Measurements from ENCODE around the gene PRKN. TPM values are rescaled to one million over a fixed set of nuclear protein-coding genes. Genes with fewer than 3 reads are reported as not detected.
"Not testable (repeated sequence)": the region's sequence is repeated elsewhere in the genome, so short reads cannot be mapped to it uniquely, and the experiment has no call there.

The PRKN gene
- total RNA-seq, 1 experiment from 2014 or later = not detected

DNA sequence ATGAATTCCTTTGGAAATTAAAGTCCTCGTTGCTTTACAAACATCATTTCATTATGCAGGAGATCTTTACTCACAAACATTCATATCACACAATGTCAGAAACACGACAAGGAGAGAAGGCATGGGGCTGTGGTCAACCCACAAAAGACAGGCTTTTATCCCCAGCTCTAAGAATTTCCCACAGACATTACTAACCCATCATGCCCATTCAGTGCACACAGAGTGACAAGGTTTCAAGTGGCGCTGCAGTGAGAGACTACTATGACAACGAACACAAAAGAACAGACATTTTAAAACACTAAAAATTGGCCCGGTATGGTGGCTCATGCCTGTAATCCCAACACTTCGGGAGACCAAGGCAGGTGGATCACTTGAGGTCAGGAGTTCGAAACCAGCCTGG is 873.9 kb downstream of the PRKN start:
- Histone ChIP-seq H3K4me1 (replicated peaks; ENCODE audit: insufficient read depth) (no peaks in the 10 kb centered on the region), H3K4me3 (no peak overlapping the region), H3K27me3 (ENCODE audit: insufficient read depth, low read depth) (peaks cover 7% of the 10 kb centered on the region), H4K20me1 (ENCODE audit: insufficient read depth) (no peaks in the 10 kb centered on the region), H3K9me3 (ENCODE audit: insufficient read depth, low read depth) (no peaks in the 10 kb centered on the region), H3F3A (ENCODE audit: insufficient read depth, low read depth) (no peaks in the 10 kb centered on the region), H2AFZ (no peak overlapping the region), H3K79me2 (ENCODE audit: low read depth) (no peaks in the 10 kb centered on the region), H3K9me2 (ENCODE audit: insufficient read depth) (no peaks in the 10 kb centered on the region), H3K4me2 (no peak overlapping the region), H3K36me3 (ENCODE audit: low read depth) (no peaks in the 10 kb centered on the region), H3K27ac (no peak overlapping the region)
- CTCF ChIA-PET = no interaction called here
- no TSS peak for BruUV-seq (replicated peaks)
- intact Hi-C loops (cut with micrococcal nuclease; ENCODE audit: unreplicated experiment) = no loop called here
- DNase-seq = no peak
- POLR2A ChIA-PET (ENCODE audit: unreplicated experiment) = no interaction called here
- TF ChIP-seq EZH2 (IDR thresholded peaks at IDR 0.05; ENCODE audit: low read depth) = no peak
- TF ChIP-seq, protein P1, sequence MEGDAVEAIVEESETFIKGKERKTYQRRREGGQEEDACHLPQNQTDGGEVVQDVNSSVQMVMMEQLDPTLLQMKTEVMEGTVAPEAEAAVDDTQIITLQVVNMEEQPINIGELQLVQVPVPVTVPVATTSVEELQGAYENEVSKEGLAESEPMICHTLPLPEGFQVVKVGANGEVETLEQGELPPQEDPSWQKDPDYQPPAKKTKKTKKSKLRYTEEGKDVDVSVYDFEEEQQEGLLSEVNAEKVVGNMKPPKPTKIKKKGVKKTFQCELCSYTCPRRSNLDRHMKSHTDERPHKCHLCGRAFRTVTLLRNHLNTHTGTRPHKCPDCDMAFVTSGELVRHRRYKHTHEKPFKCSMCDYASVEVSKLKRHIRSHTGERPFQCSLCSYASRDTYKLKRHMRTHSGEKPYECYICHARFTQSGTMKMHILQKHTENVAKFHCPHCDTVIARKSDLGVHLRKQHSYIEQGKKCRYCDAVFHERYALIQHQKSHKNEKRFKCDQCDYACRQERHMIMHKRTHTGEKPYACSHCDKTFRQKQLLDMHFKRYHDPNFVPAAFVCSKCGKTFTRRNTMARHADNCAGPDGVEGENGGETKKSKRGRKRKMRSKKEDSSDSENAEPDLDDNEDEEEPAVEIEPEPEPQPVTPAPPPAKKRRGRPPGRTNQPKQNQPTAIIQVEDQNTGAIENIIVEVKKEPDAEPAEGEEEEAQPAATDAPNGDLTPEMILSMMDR (conservative IDR thresholded peaks at IDR 0.05) = no peak

DNA sequence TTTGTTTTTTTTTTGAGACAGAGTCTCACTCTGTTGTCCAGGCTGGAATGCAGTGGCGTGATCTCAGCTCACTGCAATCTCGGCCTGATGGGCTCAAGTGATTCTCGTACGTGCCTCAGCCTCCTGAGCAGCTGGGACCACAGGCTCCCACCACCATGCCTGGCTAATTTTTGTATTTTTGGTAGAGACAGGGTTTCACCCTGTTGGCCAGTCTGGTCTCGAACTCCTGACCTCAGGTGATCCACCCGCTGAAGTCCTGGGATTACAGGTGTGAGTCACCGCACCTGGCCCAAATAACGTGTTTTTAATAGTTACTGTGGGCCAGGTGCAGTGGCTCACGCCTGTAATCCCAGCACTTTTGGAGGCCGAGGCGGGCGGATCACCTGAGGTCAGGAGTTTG is 876.1 kb downstream of the PRKN start:
- H3K27ac ChIP-seq; BruUV-seq (replicated peaks); CTCF ChIA-PET; H3K9me3 ChIP-seq (ENCODE audit: insufficient read depth, low read depth); intact Hi-C loops (cut with micrococcal nuclease; ENCODE audit: unreplicated experiment); POLR2A ChIA-PET (ENCODE audit: unreplicated experiment); H3K4me1 ChIP-seq (replicated peaks; ENCODE audit: insufficient read depth); H3K36me3 ChIP-seq (ENCODE audit: low read depth); H3K9me2 ChIP-seq (ENCODE audit: insufficient read depth); H3K79me2 ChIP-seq (ENCODE audit: low read depth); H4K20me1 ChIP-seq (ENCODE audit: insufficient read depth); DNase-seq; H3K4me2 ChIP-seq; H3F3A ChIP-seq (ENCODE audit: insufficient read depth, low read depth); H2AFZ ChIP-seq; H3K4me3 ChIP-seq: not testable (repeated sequence)
- peaks cover 17% of the 10 kb centered on the region for H3K27me3 ChIP-seq (ENCODE audit: insufficient read depth, low read depth)

DNA sequence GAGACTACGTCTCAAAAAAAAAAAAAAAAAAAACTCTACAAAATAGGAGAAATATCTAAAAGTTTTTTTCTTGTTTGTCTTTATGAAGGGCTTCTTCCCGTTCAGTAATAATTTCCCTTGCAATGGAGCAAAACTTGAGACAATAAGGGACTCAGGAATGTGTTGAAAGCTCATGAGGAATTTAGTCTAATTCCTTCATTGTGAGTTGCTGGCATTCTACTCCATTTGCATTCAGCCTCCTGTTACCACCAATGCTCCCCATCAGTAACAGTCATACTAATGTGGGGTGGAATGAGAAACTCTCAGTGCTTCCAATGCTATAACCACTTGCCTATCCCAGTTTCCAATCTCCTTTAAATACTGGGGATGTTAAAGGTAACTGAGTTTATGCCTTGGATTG is 877.0 kb downstream of the PRKN start:
- no peak overlapping the region for H3K4me3 ChIP-seq
- H3K9me2 ChIP-seq (ENCODE audit: insufficient read depth) = no peaks in the 10 kb centered on the region
- H3K36me3 ChIP-seq (ENCODE audit: low read depth) = no peaks in the 10 kb centered on the region
- H3K4me2 ChIP-seq = no peak overlapping the region
- H3K4me1 ChIP-seq (replicated peaks; ENCODE audit: insufficient read depth) = no peaks in the 10 kb centered on the region
- no peaks in the 10 kb centered on the region for H3F3A ChIP-seq (ENCODE audit: insufficient read depth, low read depth)
- CTCF ChIA-PET = no interaction called here
- H3K27me3 ChIP-seq (ENCODE audit: insufficient read depth, low read depth) = peaks cover 24% of the 10 kb centered on the region
- H2AFZ ChIP-seq = no peak overlapping the region
- DNase-seq = no peak
- no peaks in the 10 kb centered on the region for H3K9me3 ChIP-seq (ENCODE audit: insufficient read depth, low read depth)
- H3K27ac ChIP-seq = no peak overlapping the region
- H4K20me1 ChIP-seq (ENCODE audit: insufficient read depth) = no peaks in the 10 kb centered on the region
- no peaks in the 10 kb centered on the region for H3K79me2 ChIP-seq (ENCODE audit: low read depth)
- intact Hi-C loops (cut with micrococcal nuclease; ENCODE audit: unreplicated experiment) = no loop called here
- POLR2A ChIA-PET (ENCODE audit: unreplicated experiment) = no interaction called here
- TF ChIP-seq, protein P1 (conservative IDR thresholded peaks at IDR 0.05) = no peak
- TF ChIP-seq EZH2 (IDR thresholded peaks at IDR 0.05; ENCODE audit: low read depth) = no peak
- BruUV-seq (replicated peaks) = no TSS peak

DNA sequence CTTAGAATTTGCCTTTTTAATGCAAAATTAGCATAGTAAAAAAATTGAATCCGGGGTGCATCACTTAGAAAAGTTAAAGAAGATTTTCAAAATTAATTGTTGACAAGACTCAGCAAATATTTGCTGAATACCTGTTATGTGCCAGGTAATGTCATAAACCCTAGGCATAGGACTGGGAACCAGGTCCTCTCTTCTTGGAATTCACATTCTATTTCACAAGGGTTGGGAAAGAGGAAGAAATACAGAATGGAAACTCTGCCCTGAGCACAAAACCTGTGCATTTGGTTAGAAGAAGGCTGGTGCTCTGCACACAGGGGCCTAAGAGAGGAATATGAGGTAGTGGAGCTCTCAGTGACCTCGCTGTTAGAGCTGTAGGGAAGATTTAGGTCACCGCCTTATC is 879.9 kb downstream of the PRKN start:
- Histone ChIP-seq H4K20me1 (ENCODE audit: insufficient read depth) (no peaks in the 10 kb centered on the region), H3K4me3 (no peak overlapping the region), H2AFZ (no peak overlapping the region), H3K36me3 (ENCODE audit: low read depth) (no peaks in the 10 kb centered on the region), H3K79me2 (ENCODE audit: low read depth) (no peaks in the 10 kb centered on the region), H3K9me2 (ENCODE audit: insufficient read depth) (no peaks in the 10 kb centered on the region), H3F3A (ENCODE audit: insufficient read depth, low read depth) (no peaks in the 10 kb centered on the region), H3K9me3 (ENCODE audit: insufficient read depth, low read depth) (no peaks in the 10 kb centered on the region), H3K4me1 (replicated peaks; ENCODE audit: insufficient read depth) (no peaks in the 10 kb centered on the region), H3K27ac (no peak overlapping the region), H3K4me2 (no peak overlapping the region), H3K27me3 (ENCODE audit: insufficient read depth, low read depth) (peaks cover 42% of the 10 kb centered on the region)
- TF ChIP-seq EZH2 (IDR thresholded peaks at IDR 0.05; ENCODE audit: low read depth) = no peak
- TF ChIP-seq, protein P1 (conservative IDR thresholded peaks at IDR 0.05) = no peak
- no peak for DNase-seq
- intact Hi-C loops (cut with micrococcal nuclease; ENCODE audit: unreplicated experiment) = no loop called here
- no TSS peak for BruUV-seq (replicated peaks)
- ChIA-PET CTCF (no interaction called here), POLR2A (ENCODE audit: unreplicated experiment) (no interaction called here)
